Activated naive CD4-positive, alpha-beta T cell treated with anti-CD3 and anti-CD28 coated beads, Interleukin-2, amount 10 ng/mL, durations not matched to agents 7 days and 5 days (primary cell): ENCODE data around the gene IL20RB.

Experiments
- CTCF ChIA-PET: fragments of 350-600 bp; sonication (Branson Sonifier 250); formaldehyde crosslinking; loops from one replicate; lab custom pipeline; 2021; ENCODE audit warnings: antibody characterized with exemption; lab: Charles Lee
- DNase-seq: peaks from one replicate; pipeline ENCODE4 v3.0.0-alpha.2; 2020
- H3K27ac Mint-ChIP-seq: one replicate; pipeline ENCODE4 v1.8.0; 2021; ENCODE audit warnings: mild to moderate bottlenecking, moderate library complexity, mixed read lengths
- H3K27me3 Mint-ChIP-seq: one replicate; pipeline ENCODE4 v1.8.0; 2021; ENCODE audit warnings: mild to moderate bottlenecking, mixed read lengths
- H3K36me3 Mint-ChIP-seq: one replicate; pipeline ENCODE4 v1.8.0; 2021; ENCODE audit warnings: mixed read lengths
- H3K4me1 Mint-ChIP-seq: one replicate; pipeline ENCODE4 v1.8.0; 2021; ENCODE audit warnings: mixed read lengths
- H3K4me3 Mint-ChIP-seq: one replicate; pipeline ENCODE4 v1.8.0; 2021; ENCODE audit warnings: mild to moderate bottlenecking, moderate library complexity, mixed read lengths
- H3K9me3 Mint-ChIP-seq: one replicate; pipeline ENCODE4 v1.8.0; 2021; ENCODE audit warnings: mixed read lengths

Gene IL20RB

GRCh38 chr3:137050281-137050680 lies 92.5 kb downstream of the IL20RB start:
- CTCF ChIA-PET, result no interaction called here
- H3K36me3 Mint-ChIP-seq, result no peaks in the 10 kb centered on the region
- H3K9me3 Mint-ChIP-seq, result no peaks in the 10 kb centered on the region
- H3K27me3 Mint-ChIP-seq, result peaks cover 5% of the 10 kb centered on the region
- DNase-seq, result no peak
- no peak overlapping the region for H3K27ac Mint-ChIP-seq
- H3K4me3 Mint-ChIP-seq, result no peak overlapping the region
- no peaks in the 10 kb centered on the region for H3K4me1 Mint-ChIP-seq

- no peak overlapping the region for H3K4me3 Mint-ChIP-seq
- no peaks in the 10 kb centered on the region for H3K4me1 Mint-ChIP-seq
- H3K27ac Mint-ChIP-seq, result no peak overlapping the region
- no peak for DNase-seq
- no peaks in the 10 kb centered on the region for H3K36me3 Mint-ChIP-seq
- CTCF ChIA-PET, result interaction anchor here (0.7 to 1.3 kb wide), 3 partner anchors 19 to 38 kb away, joined by 3 to 5 read pairs (median 4); no protein-coding TSS in a partner anchor
- peaks cover 5% of the 10 kb centered on the region for H3K27me3 Mint-ChIP-seq
- no peaks in the 10 kb centered on the region for H3K9me3 Mint-ChIP-seq
Measured at GRCh38 chr3:137052298-137052697, 94.5 kb downstream of the IL20RB start.
